CD4-positive, alpha-beta memory T cell (primary cell): ENCODE measurements around the gene KIZ. TPM values are rescaled to one million over a fixed set of nuclear protein-coding genes. Genes with fewer than 3 reads are reported as not detected.

Experiments
- CTCF ChIA-PET: fragments of 350-600 bp; sonication (Branson Sonifier 250); formaldehyde crosslinking; loops from one replicate; lab custom pipeline; 2021; ENCODE audit warnings: inconsistent platforms; ENCODE audit not compliant: partially characterized antibody; lab: Charles Lee
- POLR2A ChIA-PET: fragments of 350-600 bp; sonication (Branson Sonifier 250); formaldehyde crosslinking; loops from one replicate; lab custom pipeline; 2021; ENCODE audit not compliant: partially characterized antibody; lab: Charles Lee
- DNase-seq, 5 donors: peaks; one replicate each; pipeline versions ENCODE4 v3.0.0 to v3.0.0-alpha.2; 2020 to 2022; ENCODE audit warnings: mixed read lengths in 1 of 5
- H3K27ac ChIP-seq: one replicate; pipeline ENCODE4 v1.7.0; 2013; ENCODE audit warnings: low read depth, low read length
- H3K27me3 ChIP-seq: 2 replicates; pipeline ENCODE4 v1.7.0; 2013; ENCODE audit warnings: mild to moderate bottlenecking, low read length, moderate library complexity; ENCODE audit not compliant: insufficient read depth
- H3K36me3 ChIP-seq: 2 replicates; pipeline ENCODE4 v1.7.0; 2013; ENCODE audit warnings: mild to moderate bottlenecking, low read length, moderate library complexity; ENCODE audit not compliant: insufficient read depth
- H3K4me1 ChIP-seq: 2 replicates; pipeline ENCODE4 v1.7.0; 2013; ENCODE audit warnings: mild to moderate bottlenecking, low read length, moderate library complexity; ENCODE audit not compliant: insufficient read depth
- H3K4me3 ChIP-seq, 2 donors: one replicate each; pipeline ENCODE4 v1.7.0; 2013; ENCODE audit warnings: low read length in 2 of 2, mild to moderate bottlenecking in 1 of 2
- H3K9me3 ChIP-seq, 2 donors: one replicate each; pipeline ENCODE4 v1.7.0; 2013; ENCODE audit warnings: low read length in 2 of 2, control low read depth in 1 of 2; ENCODE audit not compliant: control insufficient read depth in 1 of 2
- H3K27ac Mint-ChIP-seq, 7 donors: one replicate each; pipeline ENCODE4 v1.8.0; 2020 to 2021; ENCODE audit warnings: mixed read lengths in 7 of 7, mild to moderate bottlenecking in 6 of 7, inconsistent platforms in 3 of 7, moderate library complexity in 3 of 7
- H3K27me3 Mint-ChIP-seq, 2 donors: one replicate each; pipeline ENCODE4 v1.8.0; 2020 to 2021; ENCODE audit warnings: mixed read lengths in 2 of 2
- H3K36me3 Mint-ChIP-seq, 2 donors: one replicate each; pipeline ENCODE4 v1.8.0; 2020 to 2021; ENCODE audit warnings: mixed read lengths in 2 of 2, inconsistent platforms in 1 of 2, mild to moderate bottlenecking in 1 of 2
- H3K4me1 Mint-ChIP-seq, 4 donors: one replicate each; pipeline ENCODE4 v1.8.0; 2020 to 2021; ENCODE audit warnings: mixed read lengths in 4 of 4, mild to moderate bottlenecking in 1 of 4
- H3K4me3 Mint-ChIP-seq, 8 donors: one replicate each; pipeline ENCODE4 v1.8.0; 2020 to 2021; ENCODE audit warnings: mixed read lengths in 8 of 8, mild to moderate bottlenecking in 7 of 8, moderate library complexity in 6 of 8, inconsistent platforms in 3 of 8
- H3K9me3 Mint-ChIP-seq, 8 donors: one replicate each; pipeline ENCODE4 v1.8.0; 2020 to 2021; ENCODE audit warnings: mixed read lengths in 8 of 8, mild to moderate bottlenecking in 5 of 8, inconsistent platforms in 3 of 8, moderate library complexity in 1 of 8
- intact Hi-C: fragments of 100-400 bp; cut with micrococcal nuclease; formaldehyde crosslinking; loops from one replicate; pipeline ENCODE4 v1.15.1; 2023
- polyA plus RNA-seq, 2 donors: library from polyadenylated mRNA; unstranded; fragments of 300-500 nt; fragmentation: Illumina TruSeq; gene quantifications; one replicate each; pipeline ENCODE4 v1.2.3, GENCODE V29; 2021
- total RNA-seq, 2 experiments: library from RNA; stranded (reverse); gene quantifications; one replicate each; pipeline ENCODE4 v1.2.3, GENCODE V29; 2021

KIZ gene
- total and polyA plus RNA-seq, 4 experiments from 2014 or later = 15.9 to 46.3 (median 25.4) TPM

DNA sequence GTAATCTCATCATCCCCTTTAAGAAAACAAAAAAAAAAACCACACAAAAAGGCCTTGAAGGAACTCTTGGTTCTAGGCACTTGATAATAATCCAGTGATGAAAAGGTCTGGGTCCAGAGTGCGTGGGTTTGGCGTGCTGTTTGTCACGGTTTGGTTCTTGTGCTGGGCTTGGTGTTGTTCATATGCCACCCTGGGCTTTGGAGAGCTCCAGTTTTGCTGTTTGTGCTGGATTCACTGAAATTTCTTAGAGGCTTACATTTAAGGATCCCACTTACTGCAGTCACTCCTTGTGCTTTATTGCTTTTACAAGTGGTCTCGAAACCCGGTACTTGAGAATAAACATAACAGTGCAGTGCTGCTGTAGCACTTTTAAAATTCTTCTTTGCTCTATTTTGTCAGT lies 108.4 kb downstream of the KIZ start:
- no peaks in the 10 kb centered on the region for H3K36me3 ChIP-seq
- Mint-ChIP-seq H3K36me3 (peaks cover 21 to 36% of the 10 kb centered on the region in 2 donors), H3K27ac (no peak overlapping the region), H3K4me3 (no peak overlapping the region), H3K9me3 (no peaks in the 10 kb centered on the region), H3K27me3 (no peaks in the 10 kb centered on the region), H3K4me1 (peaks cover 2 to 4% (median 3%) of the 10 kb centered on the region in 4 donors)
- no peak for DNase-seq
- no peak overlapping the region for H3K4me3 ChIP-seq
- ChIA-PET CTCF (interaction anchor here (0.7 to 9.2 kb wide), 16 partner anchors 10 to 381 kb away, joined by 3 to 337 read pairs (median 6); partner anchors contain the start of gene KIZ), POLR2A (no interaction called here)
- no peaks in the 10 kb centered on the region for H3K27me3 ChIP-seq
- intact Hi-C loops = no loop called here
- H3K9me3 ChIP-seq = no peaks in the 10 kb centered on the region
- no peak overlapping the region for H3K27ac ChIP-seq
- peaks cover 4% of the 10 kb centered on the region for H3K4me1 ChIP-seq

DNA sequence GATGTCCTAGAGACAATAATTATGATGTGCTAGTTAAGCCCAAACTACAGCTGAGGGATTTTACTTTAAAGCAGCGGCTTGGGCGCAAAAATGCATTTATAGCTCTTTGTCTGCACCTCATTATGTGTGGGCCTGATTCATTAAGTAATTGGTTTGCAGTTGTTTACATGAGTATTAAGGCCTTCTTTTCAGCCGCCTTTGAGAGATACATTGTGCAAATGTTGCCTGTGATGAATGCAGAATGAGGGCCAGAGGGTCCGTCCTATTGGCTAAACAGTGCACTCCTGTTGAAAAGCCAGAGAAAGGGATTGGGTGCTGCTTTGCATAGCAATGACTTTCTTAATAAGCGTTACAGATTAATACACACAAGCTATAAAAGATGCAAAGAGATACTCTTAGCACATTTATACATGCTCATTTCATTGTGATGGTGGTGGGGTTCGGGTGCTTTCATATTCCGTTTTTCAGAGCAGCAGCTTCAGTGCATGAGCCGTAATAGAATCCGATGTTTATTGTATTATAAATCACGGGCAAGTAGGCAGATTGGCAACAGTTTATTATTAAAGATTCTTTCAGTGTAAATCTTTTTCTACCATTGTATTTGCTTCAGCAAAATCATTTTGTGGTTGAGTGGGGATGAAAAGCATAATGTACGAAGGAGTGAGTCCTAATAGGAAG lies 109.1 kb downstream of the KIZ start:
- POLR2A ChIA-PET = interaction anchor here (1.2 kb wide), 1 partner anchor 270 kb away, joined by 4 read pairs; no protein-coding TSS in a partner anchor

DNA sequence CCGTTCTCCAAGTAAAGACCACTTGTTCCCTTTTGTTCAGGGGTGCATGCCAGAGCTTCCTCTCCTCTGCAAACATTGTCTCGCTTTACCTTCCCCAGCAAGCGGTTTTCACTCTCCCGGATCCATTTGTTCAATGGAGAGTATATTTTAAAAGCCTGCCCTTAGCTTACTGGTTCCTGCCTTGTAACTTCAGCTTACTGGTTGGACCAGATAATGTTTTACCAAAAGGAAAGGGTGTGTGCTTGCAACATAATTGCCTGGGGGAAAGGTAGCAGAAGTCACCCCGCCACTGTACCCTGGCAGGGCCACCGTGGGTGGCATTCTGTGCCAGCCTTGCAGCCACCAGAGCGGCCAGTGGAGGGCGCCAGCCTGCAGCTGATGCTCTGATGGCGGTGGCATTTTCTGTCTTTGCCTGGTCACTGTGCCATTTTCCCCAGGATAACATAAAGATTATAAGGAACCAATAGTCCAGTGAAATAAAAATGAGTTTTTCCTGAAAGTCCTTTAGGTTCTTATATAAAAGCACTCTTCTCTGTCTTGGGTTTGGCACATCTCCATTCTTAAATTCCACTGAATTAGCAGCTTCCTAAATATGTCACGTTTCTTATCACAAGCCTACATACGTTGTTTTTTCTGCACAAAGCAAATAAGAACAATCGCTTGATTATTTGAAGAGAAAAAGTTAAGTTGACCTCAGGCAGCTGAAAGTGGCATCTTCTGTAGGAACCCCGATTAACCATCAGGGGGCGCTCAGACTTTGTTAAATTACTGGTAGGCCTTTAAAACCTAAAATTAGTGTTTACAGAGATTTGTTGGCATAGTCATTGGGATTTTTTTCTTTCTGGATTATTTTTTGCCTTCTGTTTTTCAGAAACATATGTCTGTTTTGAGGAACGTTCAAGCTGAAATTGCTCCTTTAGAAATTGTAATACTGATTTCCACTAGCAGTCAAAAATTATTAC lies 109.9 kb downstream of the KIZ start:
- no peaks in the 10 kb centered on the region for H3K9me3 Mint-ChIP-seq
- POLR2A ChIA-PET = interaction anchor here (1.2 kb wide), 1 partner anchor 269 kb away, joined by 4 read pairs; no protein-coding TSS in a partner anchor
- no peak overlapping the region for H3K4me3 Mint-ChIP-seq

More for the DNA sequence above, 109.1 kb downstream of the KIZ start:
- H3K9me3 ChIP-seq = no peaks in the 10 kb centered on the region
- H3K4me3 ChIP-seq = no peak overlapping the region
- CTCF ChIA-PET = interaction anchor here (0.7 to 9.2 kb wide), 36 partner anchors 10 to 380 kb away, joined by 3 to 337 read pairs (median 4); partner anchors contain the start of gene KIZ
- H3K36me3 Mint-ChIP-seq = peaks cover 25 to 40% of the 10 kb centered on the region in 2 donors
- H3K4me3 Mint-ChIP-seq = no peak overlapping the region
- H3K27ac Mint-ChIP-seq = no peak overlapping the region
- no peaks in the 10 kb centered on the region for H3K27me3 ChIP-seq
- peaks cover 4% of the 10 kb centered on the region for H3K4me1 ChIP-seq
- no peak overlapping the region for H3K27ac ChIP-seq
- peaks cover 2 to 4% (median 3%) of the 10 kb centered on the region in 4 donors for H3K4me1 Mint-ChIP-seq
- no peak for DNase-seq
- no peaks in the 10 kb centered on the region for H3K27me3 Mint-ChIP-seq
- H3K36me3 ChIP-seq = no peaks in the 10 kb centered on the region
- no peaks in the 10 kb centered on the region for H3K9me3 Mint-ChIP-seq
- intact Hi-C loops = no loop called here

DNA sequence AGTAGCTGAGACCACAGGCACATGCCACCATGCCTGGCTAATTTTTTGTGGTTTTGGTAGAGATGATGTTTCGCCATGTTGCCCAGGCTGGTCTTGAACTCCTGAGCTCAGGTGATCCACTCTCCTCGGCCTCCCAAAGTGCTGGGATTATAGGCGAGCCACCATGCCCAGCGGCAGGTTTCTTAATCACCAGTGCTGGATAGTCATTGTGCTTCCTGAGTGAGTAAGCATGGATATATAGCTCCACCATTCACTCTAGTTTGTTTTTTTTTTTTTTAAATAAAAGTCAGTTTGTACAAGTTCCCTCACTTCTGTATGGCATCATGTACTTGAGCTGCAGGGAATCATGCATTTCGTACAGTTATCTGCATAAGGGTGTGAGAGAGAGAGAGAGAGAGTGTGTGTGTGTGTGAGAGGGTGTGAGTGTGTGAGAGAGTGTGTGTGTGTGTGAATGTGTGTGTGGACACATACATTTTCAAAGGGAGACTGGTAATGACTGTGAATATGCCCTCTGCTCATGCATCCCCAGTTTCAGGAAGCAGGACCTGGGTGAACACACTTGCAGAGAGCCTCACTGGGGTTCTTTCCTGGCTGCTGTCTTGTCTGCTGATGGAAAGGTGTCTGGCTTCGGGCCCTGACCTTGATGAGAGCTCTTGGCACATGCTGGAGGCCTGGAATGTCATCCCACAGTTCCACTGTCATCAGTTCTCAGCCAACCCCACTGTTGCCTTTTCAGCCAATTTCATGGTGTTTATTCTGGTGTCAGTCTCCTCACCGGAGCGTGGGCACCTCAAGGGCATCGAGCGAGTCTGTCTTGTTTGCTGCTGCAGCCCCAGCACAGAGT lies 112.3 kb downstream of the KIZ start:
- H3K9me3 ChIP-seq = no peaks in the 10 kb centered on the region
- no peak overlapping the region for H3K4me3 ChIP-seq
- no peaks in the 10 kb centered on the region for H3K27me3 ChIP-seq
- no peaks in the 10 kb centered on the region for H3K36me3 ChIP-seq
- Mint-ChIP-seq H3K9me3 (no peaks in the 10 kb centered on the region), H3K4me1 (peaks cover 2 to 4% (median 3%) of the 10 kb centered on the region in 4 donors), H3K27me3 (no peaks in the 10 kb centered on the region), H3K36me3 (peaks cover 26 to 39% of the 10 kb centered on the region in 2 donors), H3K4me3 (no peak overlapping the region), H3K27ac (peak overlapping the region in 1 of 7 donors; percentile 4)
- H3K27ac ChIP-seq = no peak overlapping the region
- ChIA-PET CTCF (interaction anchor here (4.6 to 9.2 kb wide), 2 partner anchors 265 to 333 kb away, joined by 46 to 337 read pairs; no protein-coding TSS in a partner anchor), POLR2A (no interaction called here)
- intact Hi-C loops = no loop called here
- peaks cover 4% of the 10 kb centered on the region for H3K4me1 ChIP-seq
- no peak for DNase-seq

More for the DNA sequence above, 109.9 kb downstream of the KIZ start:
- Histone ChIP-seq H3K9me3 (no peaks in the 10 kb centered on the region), H3K36me3 (no peaks in the 10 kb centered on the region), H3K27me3 (no peaks in the 10 kb centered on the region), H3K27ac (no peak overlapping the region), H3K4me3 (no peak overlapping the region), H3K4me1 (peaks cover 4% of the 10 kb centered on the region)
- H3K4me1 Mint-ChIP-seq = peaks cover 2 to 4% (median 3%) of the 10 kb centered on the region in 4 donors
- H3K27ac Mint-ChIP-seq = no peak overlapping the region
- peaks cover 21 to 33% of the 10 kb centered on the region in 2 donors for H3K36me3 Mint-ChIP-seq
- DNase-seq = peak; percentile 57 to 66 (median 62)
- H3K27me3 Mint-ChIP-seq = no peaks in the 10 kb centered on the region
- intact Hi-C loops = loop anchor here (1.0 kb wide), 4 partner anchors 270 to 380 kb away; no protein-coding TSS in a partner anchor
- CTCF ChIA-PET = interaction anchor here (0.7 to 9.2 kb wide), 44 partner anchors 9 to 381 kb away, joined by 3 to 337 read pairs (median 4); partner anchors contain the start of genes KIZ and XRN2

DNA sequence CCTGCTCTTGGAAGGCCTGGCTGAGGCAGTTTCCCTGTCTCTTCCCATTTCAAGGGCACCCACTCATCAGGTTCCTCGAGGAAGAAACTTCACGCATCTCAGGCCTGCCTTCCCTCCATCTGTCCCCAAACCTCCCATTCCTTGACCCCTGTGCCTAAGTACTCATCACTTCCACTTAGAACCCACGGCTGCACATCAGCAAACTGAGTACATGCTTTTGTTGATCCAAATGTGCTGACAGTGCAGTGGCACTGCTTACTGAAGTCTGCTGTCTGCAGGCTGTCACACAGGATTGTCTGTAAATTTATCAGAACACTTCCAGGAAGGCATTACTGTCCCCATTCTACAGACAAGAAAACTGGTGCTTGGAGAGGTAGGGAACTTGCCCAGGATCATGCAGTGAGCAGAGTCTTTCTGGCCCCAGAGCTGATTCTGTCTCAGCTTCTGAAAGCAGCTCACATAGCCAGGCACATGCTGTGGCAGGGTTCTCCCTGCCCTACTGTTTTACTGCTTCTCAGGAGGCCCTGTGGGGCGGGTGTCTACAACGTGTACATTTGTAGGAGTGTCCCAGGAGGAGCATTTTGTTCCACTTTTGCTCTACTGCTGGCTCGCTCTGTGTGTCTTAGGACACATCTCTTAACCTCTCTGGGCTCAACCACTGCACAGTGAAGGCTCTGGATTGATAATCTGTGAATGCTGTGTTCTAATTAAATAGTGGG lies 113.1 kb downstream of the KIZ start:
- no peak overlapping the region for H3K4me3 Mint-ChIP-seq
- H3K4me1 ChIP-seq = peaks cover 4% of the 10 kb centered on the region
- intact Hi-C loops = no loop called here
- CTCF ChIA-PET = interaction anchor here (9.2 kb wide), 1 partner anchor 264 kb away, joined by 337 read pairs; no protein-coding TSS in a partner anchor
- H3K9me3 Mint-ChIP-seq = no peaks in the 10 kb centered on the region
- peaks cover 3% of the 10 kb centered on the region for H3K36me3 ChIP-seq
- DNase-seq = no peak
- H3K4me1 Mint-ChIP-seq = peaks cover 2 to 4% (median 3%) of the 10 kb centered on the region in 4 donors
- POLR2A ChIA-PET = no interaction called here
- H3K27me3 ChIP-seq = no peaks in the 10 kb centered on the region
- H3K36me3 Mint-ChIP-seq = peaks cover 31 to 47% of the 10 kb centered on the region in 2 donors
- H3K27ac ChIP-seq = no peak overlapping the region
- H3K27ac Mint-ChIP-seq = no peak overlapping the region
- no peaks in the 10 kb centered on the region for H3K9me3 ChIP-seq
- H3K27me3 Mint-ChIP-seq = no peaks in the 10 kb centered on the region
- no peak overlapping the region for H3K4me3 ChIP-seq

DNA sequence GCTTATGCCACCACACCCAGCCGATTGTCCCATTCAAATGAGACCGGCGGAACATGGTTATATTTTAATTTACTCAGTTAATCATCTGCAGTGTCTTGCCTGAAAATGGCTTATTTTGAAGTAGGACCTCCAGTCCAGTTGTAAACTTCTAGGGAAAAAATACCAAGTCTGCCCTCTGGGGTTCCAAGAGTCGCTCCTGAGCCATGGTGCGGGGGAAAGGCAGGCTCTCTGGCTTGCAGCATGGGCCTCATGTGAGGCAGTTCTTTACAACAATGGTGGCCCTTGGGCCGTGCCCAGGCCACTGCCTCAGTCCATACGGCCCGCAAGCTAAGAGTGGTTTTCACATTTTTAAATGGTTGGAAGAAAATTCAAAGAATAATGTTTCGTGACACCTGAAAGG lies 114.5 kb downstream of the KIZ start:
- Mint-ChIP-seq H3K9me3 (no peaks in the 10 kb centered on the region), H3K36me3 (peaks cover 41 to 61% of the 10 kb centered on the region in 2 donors), H3K27ac (no peak overlapping the region), H3K4me3 (no peak overlapping the region), H3K27me3 (no peaks in the 10 kb centered on the region), H3K4me1 (peaks cover 2 to 4% (median 3%) of the 10 kb centered on the region in 4 donors)
- H3K9me3 ChIP-seq = no peaks in the 10 kb centered on the region
- DNase-seq = no peak
- intact Hi-C loops = no loop called here
- no peak overlapping the region for H3K27ac ChIP-seq
- POLR2A ChIA-PET = no interaction called here
- CTCF ChIA-PET = interaction anchor here (0.7 to 9.2 kb wide), 2 partner anchors 13 to 263 kb away, joined by 3 to 337 read pairs; no protein-coding TSS in a partner anchor
- H3K4me3 ChIP-seq = no peak overlapping the region
- peaks cover 8% of the 10 kb centered on the region for H3K36me3 ChIP-seq
- peaks cover 4% of the 10 kb centered on the region for H3K4me1 ChIP-seq
- no peaks in the 10 kb centered on the region for H3K27me3 ChIP-seq
